Nephron (organoid): ENCODE data around the gene HYAL2.
A peak's percentile ranks its signal among the peaks of the same experiment; 100 is the strongest.

ENCODE experiments used
- H3K27ac Mint-ChIP-seq, 3 experiments: 2 replicates each; pipeline ENCODE4 v1.8.0; 2020; ENCODE audit warnings: mixed read lengths in 3 of 3, mild to moderate bottlenecking in 2 of 3, moderate library complexity in 1 of 3
- H3K27me3 Mint-ChIP-seq: 2 replicates; pipeline ENCODE4 v1.8.0; 2021; ENCODE audit warnings: low read depth, mild to moderate bottlenecking, moderate library complexity, mixed read lengths
- H3K36me3 Mint-ChIP-seq: 2 replicates; pipeline ENCODE4 v1.8.0; 2020; ENCODE audit warnings: low read depth, mixed read lengths
- H3K4me1 Mint-ChIP-seq: 2 replicates; pipeline ENCODE4 v1.8.0; 2020; ENCODE audit warnings: mixed read lengths
- H3K4me3 Mint-ChIP-seq, 3 experiments: 2 replicates each; pipeline ENCODE4 v1.8.0; 2020; ENCODE audit warnings: mild to moderate bottlenecking in 3 of 3, mixed read lengths in 3 of 3, moderate library complexity in 2 of 3
- H3K9me3 Mint-ChIP-seq: 2 replicates; pipeline ENCODE4 v1.8.0; 2020; ENCODE audit warnings: mixed read lengths
- CTCF ChIP-seq, 3 experiments: fragments of 200-600 bp; sonication (generic); IDR thresholded peaks; one replicate each; pipeline ENCODE4 v1.5.0; 2021; ENCODE audit warnings: antibody characterized with exemption in 3 of 3; ENCODE audit not compliant: unreplicated experiment in 3 of 3

The HYAL2 gene

GRCh38 chr3:50322386-50323091 is at the start of gene HYAL2:
TSS of gene HYAL2 (minus strand) at chr3:50322745. CDS start at chr3:50320489, 2,256 bp downstream.
- H3K27me3 Mint-ChIP-seq, result no peaks in the 10 kb centered on the region
- peaks cover 41% of the 10 kb centered on the region for H3K4me1 Mint-ChIP-seq
- H3K9me3 Mint-ChIP-seq, result no peaks in the 10 kb centered on the region
- peaks cover 21% of the 10 kb centered on the region for H3K36me3 Mint-ChIP-seq
- TF ChIP-seq CTCF (IDR thresholded peaks at IDR 0.05; ENCODE audit: unreplicated experiment in 3 of 3), result no peak
- peak within 1 kb of the TSS; percentile 86 to 92 (median 88) for H3K4me3 Mint-ChIP-seq
- H3K27ac Mint-ChIP-seq, result peak within 1 kb of the TSS; percentile 99 to 100 (median 99)

- H3K4me1 Mint-ChIP-seq, result peaks cover 31% of the 10 kb centered on the region
- no peaks in the 10 kb centered on the region for H3K27me3 Mint-ChIP-seq
- H3K9me3 Mint-ChIP-seq, result no peaks in the 10 kb centered on the region
- H3K27ac Mint-ChIP-seq, result peak overlapping the region; percentile 93 to 97 (median 94)
- peak overlapping the region in 1 of 3 experiments; percentile 20 for H3K4me3 Mint-ChIP-seq
- TF ChIP-seq CTCF (IDR thresholded peaks at IDR 0.05; ENCODE audit: unreplicated experiment in 3 of 3), result no peak
- no peaks in the 10 kb centered on the region for H3K36me3 Mint-ChIP-seq
These were observed 48.7 kb upstream of the HYAL2 start for GRCh38 chr3:50371133-50371685.

GRCh38 chr3:50370594-50370993 is 48.0 kb upstream of the HYAL2 start:
- H3K4me3 Mint-ChIP-seq, result peak overlapping the region in 2 of 3 experiments; percentile 20 to 49
- peak in 2 of 3 experiments; percentile 21 to 32 for TF ChIP-seq CTCF (IDR thresholded peaks at IDR 0.05; ENCODE audit: unreplicated experiment in 3 of 3)
- H3K9me3 Mint-ChIP-seq, result no peaks in the 10 kb centered on the region
- no peaks in the 10 kb centered on the region for H3K36me3 Mint-ChIP-seq
- H3K27me3 Mint-ChIP-seq, result no peaks in the 10 kb centered on the region
- peak overlapping the region; percentile 93 to 97 (median 94) for H3K27ac Mint-ChIP-seq
- H3K4me1 Mint-ChIP-seq, result peaks cover 31% of the 10 kb centered on the region

- peak overlapping the region in 1 of 3 experiments; percentile 38 for H3K4me3 Mint-ChIP-seq
- no peaks in the 10 kb centered on the region for H3K9me3 Mint-ChIP-seq
- H3K27me3 Mint-ChIP-seq, result no peaks in the 10 kb centered on the region
- no peaks in the 10 kb centered on the region for H3K36me3 Mint-ChIP-seq
- peaks cover 31% of the 10 kb centered on the region for H3K4me1 Mint-ChIP-seq
- TF ChIP-seq CTCF (IDR thresholded peaks at IDR 0.05; ENCODE audit: unreplicated experiment in 3 of 3), result no peak
- peak overlapping the region in 1 of 3 experiments; percentile 51 for H3K27ac Mint-ChIP-seq
These were observed 46.6 kb upstream of the HYAL2 start for GRCh38 chr3:50369012-50369670.

GRCh38 chr3:50365842-50366220 is 43.3 kb upstream of the HYAL2 start:
- H3K4me3 Mint-ChIP-seq, result peak overlapping the region; percentile 81 to 88 (median 85)
- no peaks in the 10 kb centered on the region for H3K27me3 Mint-ChIP-seq
- peak overlapping the region in 1 of 3 experiments; percentile 69 for H3K27ac Mint-ChIP-seq
- peaks cover 8% of the 10 kb centered on the region for H3K4me1 Mint-ChIP-seq
- H3K36me3 Mint-ChIP-seq, result no peaks in the 10 kb centered on the region
- TF ChIP-seq CTCF (IDR thresholded peaks at IDR 0.05; ENCODE audit: unreplicated experiment in 3 of 3), result no peak
- H3K9me3 Mint-ChIP-seq, result no peaks in the 10 kb centered on the region
